Osteocyte (in vitro differentiated cells): ENCODE data around the gene VAC14. TPM values are rescaled to one million over a fixed set of nuclear protein-coding genes. Genes with fewer than 3 reads are reported as not detected.

Experiments used
- DNase-seq: peaks from one replicate; pipeline ENCODE4 v3.0.0; 2021; ENCODE audit warnings: mixed read lengths; ENCODE audit not compliant: unreplicated experiment; ENCODE audit errors: extremely low spot score
- H3K27ac Mint-ChIP-seq: one replicate; pipeline ENCODE4 v1.8.0; 2021; ENCODE audit warnings: mild to moderate bottlenecking, mixed read lengths; ENCODE audit not compliant: unreplicated experiment
- H3K27me3 Mint-ChIP-seq: one replicate; pipeline ENCODE4 v1.8.0; 2021; ENCODE audit warnings: mixed read lengths; ENCODE audit not compliant: unreplicated experiment
- H3K36me3 Mint-ChIP-seq: one replicate; pipeline ENCODE4 v1.8.0; 2021; ENCODE audit warnings: mixed read lengths; ENCODE audit not compliant: unreplicated experiment
- H3K4me1 Mint-ChIP-seq: one replicate; pipeline ENCODE4 v1.8.0; 2021; ENCODE audit warnings: mixed read lengths; ENCODE audit not compliant: unreplicated experiment
- H3K4me3 Mint-ChIP-seq: one replicate; pipeline ENCODE4 v1.8.0; 2021; ENCODE audit warnings: mild to moderate bottlenecking, moderate library complexity, mixed read lengths; ENCODE audit not compliant: unreplicated experiment
- H3K9me3 Mint-ChIP-seq: one replicate; pipeline ENCODE4 v1.8.0; 2021; ENCODE audit warnings: mixed read lengths; ENCODE audit not compliant: unreplicated experiment
- CTCF ChIP-seq: fragments of 200-600 bp; sonication (generic); IDR thresholded peaks from 2 replicates; pipeline ENCODE4 v1.5.0; 2021; ENCODE audit warnings: antibody characterized with exemption, mild to moderate bottlenecking, moderate library complexity
- total RNA-seq: library from RNA; stranded (reverse); gene quantifications from 2 replicates; pipeline ENCODE4 v1.2.1, GENCODE V29; 2021

VAC14 gene
- total RNA-seq, 1 donor from 2014 or later, result 44.5 TPM

- H3K27ac Mint-ChIP-seq, result no peak overlapping the region
- H3K36me3 Mint-ChIP-seq, result peaks cover 26% of the 10 kb centered on the region
- H3K4me1 Mint-ChIP-seq, result peaks cover 37% of the 10 kb centered on the region
- no peaks in the 10 kb centered on the region for H3K27me3 Mint-ChIP-seq
- H3K4me3 Mint-ChIP-seq, result no peak overlapping the region
- DNase-seq, result no peak
- peak; percentile 58 for TF ChIP-seq CTCF
- no peaks in the 10 kb centered on the region for H3K9me3 Mint-ChIP-seq
Observed at GRCh38 chr16:70679671-70680494, 121.1 kb downstream of the VAC14 start.

GRCh38 chr16:70678898-70679670, 121.9 kb downstream of the VAC14 start:
- H3K4me3 Mint-ChIP-seq, result no peak overlapping the region
- H3K4me1 Mint-ChIP-seq, result peaks cover 30% of the 10 kb centered on the region
- no peaks in the 10 kb centered on the region for H3K27me3 Mint-ChIP-seq
- no peaks in the 10 kb centered on the region for H3K9me3 Mint-ChIP-seq
- H3K27ac Mint-ChIP-seq, result no peak overlapping the region
- peaks cover 32% of the 10 kb centered on the region for H3K36me3 Mint-ChIP-seq
- no peak for DNase-seq
- TF ChIP-seq CTCF, result no peak

GRCh38 chr16:70678121-70678897, 122.6 kb downstream of the VAC14 start:
- no peak overlapping the region for H3K27ac Mint-ChIP-seq
- H3K4me3 Mint-ChIP-seq, result no peak overlapping the region
- peaks cover 23% of the 10 kb centered on the region for H3K4me1 Mint-ChIP-seq
- H3K9me3 Mint-ChIP-seq, result no peaks in the 10 kb centered on the region
- H3K27me3 Mint-ChIP-seq, result no peaks in the 10 kb centered on the region
- no peak for DNase-seq
- no peak for TF ChIP-seq CTCF
- peaks cover 39% of the 10 kb centered on the region for H3K36me3 Mint-ChIP-seq

GRCh38 chr16:70677499-70678120, 123.3 kb downstream of the VAC14 start:
- H3K9me3 Mint-ChIP-seq, result no peaks in the 10 kb centered on the region
- no peak overlapping the region for H3K27ac Mint-ChIP-seq
- peaks cover 18% of the 10 kb centered on the region for H3K4me1 Mint-ChIP-seq
- H3K36me3 Mint-ChIP-seq, result peaks cover 46% of the 10 kb centered on the region
- DNase-seq, result no peak
- no peak for TF ChIP-seq CTCF
- H3K27me3 Mint-ChIP-seq, result no peaks in the 10 kb centered on the region
- no peak overlapping the region for H3K4me3 Mint-ChIP-seq
